Transverse colon (tissue), 4 donors: ENCODE results near the gene ERP44. TPM values are rescaled to one million over a fixed set of nuclear protein-coding genes. Genes with fewer than 3 reads are reported as not detected.
"Not testable (repeated sequence)": the region's sequence is repeated elsewhere in the genome, so short reads cannot be mapped to it uniquely, and the experiment has no call there.

ENCODE experiments used
- DNase-seq: peaks from one replicate; pipeline ENCODE4 v3.0.0-alpha.2; 2019
- H3K27ac ChIP-seq, 4 donors: fragments of 200-600 bp; sonication (generic); 2 replicates each; pipeline ENCODE4 v1.5.1; 2016 to 2018; ENCODE audit warnings: inconsistent platforms in 4 of 4
- H3K27me3 ChIP-seq: fragments of 200-600 bp; sonication (generic); 2 replicates; pipeline ENCODE4 v1.5.1; 2017; ENCODE audit warnings: inconsistent platforms
- H3K36me3 ChIP-seq, 4 donors: fragments of 200-600 bp; sonication (generic); 2 replicates each; pipeline ENCODE4 v1.5.1; 2017 to 2019; ENCODE audit warnings: inconsistent platforms in 4 of 4
- H3K4me1 ChIP-seq, 4 donors: fragments of 200-600 bp; sonication (generic); 2 replicates each; pipeline ENCODE4 v1.5.1; 2017 to 2020; ENCODE audit warnings: inconsistent platforms in 4 of 4
- H3K4me3 ChIP-seq, 4 donors: fragments of 200-600 bp; sonication (generic); 1 replicate in 1 of 4; 2 replicates in 3 of 4; pipeline versions ENCODE4 v1.5.1 to v1.6.1; 2017 to 2019; ENCODE audit warnings: inconsistent platforms in 4 of 4
- H3K9me3 ChIP-seq, 2 donors: fragments of 200-600 bp; sonication (generic); 2 replicates each; pipeline ENCODE4 v1.5.1; 2017 to 2019; ENCODE audit warnings: inconsistent platforms in 2 of 2
- EP300 ChIP-seq: sonication (generic); formaldehyde crosslinking; IDR thresholded peaks from one replicate; pipeline ENCODE4 v1.6.1; 2017; ENCODE audit warnings: antibody characterized with exemption, low read depth
- POLR2A ChIP-seq: fragments of 450-650 bp; IDR thresholded peaks from one replicate; pipeline ENCODE4 v1.6.1; 2016; ENCODE audit warnings: antibody characterized with exemption, mild to moderate bottlenecking, moderate library complexity
- POLR2AphosphoS5 ChIP-seq, 3 donors: sonication (generic); formaldehyde crosslinking; IDR thresholded peaks; one replicate each; pipeline ENCODE4 v1.6.1; 2016; ENCODE audit warnings: antibody characterized with exemption in 3 of 3
- WGBS, 2 donors: methylation state at CpG; one replicate each; pipeline ENCODE4 v1.1.5; 2018; ENCODE audit warnings: low coverage in 1 of 2; 5-methylcytosine and 5-hydroxymethylcytosine counted together
- in situ Hi-C, 4 donors: fragments of 200-750 bp; cut with MboI; loops; one replicate each; pipeline versions ENCODE4 v1.15.0 to v1.15.1; 2017; ENCODE audit warnings: low sequenced_read_pairs in 3 of 4, low pct_ligation_motif_present in 1 of 4, low pct_unique_long_range_greater_than_20kb in 1 of 4
- intact Hi-C: fragments of 100-400 bp; cut with DNase I; formaldehyde crosslinking; loops from one replicate; pipeline ENCODE4 v1.15.1; 2023; ENCODE audit warnings: low total_unique reads
- total RNA-seq, 4 donors: library from RNA; depleted of rRNA; stranded (reverse); fragments of >200 nt; gene quantifications; one replicate each; pipeline ENCODE4 v1.1.0, GENCODE V29; 2016
- TF ChIP-seq, protein P1 (sequence below), 5 experiments: fragments of 200-600 bp in 3 of 5; fragments of 450-650 bp in 2 of 5; sonication (generic) in 3 of 5; IDR thresholded peaks; 1 replicate in 2 of 5; 2 replicates in 3 of 5; pipeline ENCODE4 v1.5.1; 2016 to 2017; ENCODE audit warnings: antibody characterized with exemption in 5 of 5, inconsistent platforms in 3 of 5, mild to moderate bottlenecking in 2 of 5, moderate library complexity in 1 of 5

ERP44 gene
- total RNA-seq, 4 donors from 2014 or later, result 7.8 to 18.7 (median 16.4) TPM

DNA sequence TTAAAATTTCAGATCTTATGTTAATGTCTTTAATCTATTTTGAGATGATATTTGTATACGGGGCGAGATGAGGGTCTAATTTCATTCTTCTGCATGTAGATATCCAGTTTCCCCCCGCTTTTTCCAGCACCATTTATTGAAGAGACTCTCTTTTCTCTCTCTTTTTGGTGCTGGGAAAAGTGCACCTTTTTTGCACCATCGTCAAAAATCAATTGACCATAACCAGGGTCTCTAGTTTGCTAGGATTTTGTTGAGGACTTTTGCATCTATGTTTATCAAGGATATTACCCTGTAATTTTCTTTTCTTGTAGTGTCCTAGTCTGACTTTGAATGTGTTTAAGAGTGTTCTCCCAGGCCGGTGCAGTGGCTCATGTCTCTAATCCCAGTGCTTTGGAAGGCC lies 99.0 kb downstream of the ERP44 start:
- Histone ChIP-seq H3K4me1 (no peaks in the 10 kb centered on the region), H3K4me3 (no peak overlapping the region), H3K36me3 (peaks cover 0 to 22% (median 4%) of the 10 kb centered on the region in 4 donors), H3K27me3 (no peaks in the 10 kb centered on the region), H3K9me3 (no peaks in the 10 kb centered on the region), H3K27ac (no peak overlapping the region)
- TF ChIP-seq POLR2A, result no peak
- intact Hi-C loops (no loop called here), in situ Hi-C loops (loop anchor here in 2 of 4 donors (25.0 kb wide), 2 partner anchors 187 to 812 kb away; partner anchors contain the start of gene NR4A3 (in 2 of the 2))
- 92 to 97% methylated on average over 4 to 5 of the region's 5 CpGs for WGBS, 2 donors
- no peak for DNase-seq

DNA sequence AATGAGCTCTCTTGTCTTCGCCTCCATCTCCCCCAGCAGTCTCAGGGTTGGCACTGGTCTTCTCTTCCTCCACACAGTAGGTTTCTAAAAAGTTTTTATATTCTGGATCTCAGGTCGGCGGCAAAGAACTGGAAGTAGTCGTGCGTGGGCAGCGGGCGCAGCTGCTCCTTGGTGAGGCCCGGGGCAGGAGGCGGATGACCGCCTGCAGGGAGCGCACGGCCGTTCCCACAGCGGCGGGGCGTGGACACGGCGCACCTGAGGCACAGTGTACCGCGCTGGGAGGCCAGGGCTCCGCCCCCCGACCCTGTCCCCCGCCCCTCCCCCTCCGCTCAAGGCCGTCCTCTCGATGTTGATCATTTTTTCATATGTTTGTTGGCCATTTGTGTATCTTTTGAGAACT lies 99.9 kb downstream of the ERP44 start:
- no peak for DNase-seq
- no peak for TF ChIP-seq POLR2A
- no peak for TF ChIP-seq EP300
- TF ChIP-seq, protein P1, sequence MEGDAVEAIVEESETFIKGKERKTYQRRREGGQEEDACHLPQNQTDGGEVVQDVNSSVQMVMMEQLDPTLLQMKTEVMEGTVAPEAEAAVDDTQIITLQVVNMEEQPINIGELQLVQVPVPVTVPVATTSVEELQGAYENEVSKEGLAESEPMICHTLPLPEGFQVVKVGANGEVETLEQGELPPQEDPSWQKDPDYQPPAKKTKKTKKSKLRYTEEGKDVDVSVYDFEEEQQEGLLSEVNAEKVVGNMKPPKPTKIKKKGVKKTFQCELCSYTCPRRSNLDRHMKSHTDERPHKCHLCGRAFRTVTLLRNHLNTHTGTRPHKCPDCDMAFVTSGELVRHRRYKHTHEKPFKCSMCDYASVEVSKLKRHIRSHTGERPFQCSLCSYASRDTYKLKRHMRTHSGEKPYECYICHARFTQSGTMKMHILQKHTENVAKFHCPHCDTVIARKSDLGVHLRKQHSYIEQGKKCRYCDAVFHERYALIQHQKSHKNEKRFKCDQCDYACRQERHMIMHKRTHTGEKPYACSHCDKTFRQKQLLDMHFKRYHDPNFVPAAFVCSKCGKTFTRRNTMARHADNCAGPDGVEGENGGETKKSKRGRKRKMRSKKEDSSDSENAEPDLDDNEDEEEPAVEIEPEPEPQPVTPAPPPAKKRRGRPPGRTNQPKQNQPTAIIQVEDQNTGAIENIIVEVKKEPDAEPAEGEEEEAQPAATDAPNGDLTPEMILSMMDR (IDR thresholded peaks at IDR 0.05), result no peak
- TF ChIP-seq POLR2AphosphoS5 (IDR thresholded peaks at IDR 0.05), result no peak
- WGBS, 2 donors, result 98 to 100% methylated on average over 6 to 26 of the region's 26 CpGs
- Histone ChIP-seq H3K4me3 (no peak overlapping the region), H3K27me3 (no peaks in the 10 kb centered on the region), H3K4me1 (no peaks in the 10 kb centered on the region), H3K9me3 (no peaks in the 10 kb centered on the region), H3K36me3 (peaks cover 0 to 21% (median 4%) of the 10 kb centered on the region in 4 donors), H3K27ac (no peak overlapping the region)
- intact Hi-C loops, result no loop called here
- in situ Hi-C loops, result no loop called here

DNA sequence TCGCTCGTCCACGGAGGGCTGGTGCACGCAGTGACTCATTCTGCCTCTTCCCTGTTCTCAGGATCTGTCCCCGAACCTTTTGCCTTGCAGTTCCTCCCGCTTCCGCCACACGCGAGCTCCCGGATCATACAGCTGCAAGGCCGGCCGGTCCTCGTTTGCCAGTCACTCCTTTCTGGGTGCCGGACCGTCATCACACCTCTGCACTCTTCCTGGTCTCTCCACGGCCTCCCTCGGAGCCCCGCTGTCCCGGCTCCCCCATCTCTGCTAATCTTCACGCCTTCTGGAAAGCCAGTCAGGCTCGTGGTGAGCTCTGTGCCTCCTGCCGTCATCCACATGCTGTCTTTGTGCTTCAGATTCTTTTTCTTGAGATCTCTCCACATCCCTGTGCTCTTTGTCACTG lies 100.5 kb downstream of the ERP44 start:
- no peak overlapping the region for H3K4me3 ChIP-seq
- no peaks in the 10 kb centered on the region for H3K4me1 ChIP-seq
- intact Hi-C loops (no loop called here), in situ Hi-C loops (no loop called here)
- H3K9me3 ChIP-seq, result no peaks in the 10 kb centered on the region
- 96 to 97% methylated on average over 18 to 22 of the region's 22 CpGs for WGBS, 2 donors
- DNase-seq, result no peak
- H3K27ac ChIP-seq, result no peak overlapping the region
- H3K36me3 ChIP-seq, result peaks cover 0 to 15% (median 2%) of the 10 kb centered on the region in 4 donors
- TF ChIP-seq, protein P1 (IDR thresholded peaks at IDR 0.05), result no peak
- no peaks in the 10 kb centered on the region for H3K27me3 ChIP-seq

DNA sequence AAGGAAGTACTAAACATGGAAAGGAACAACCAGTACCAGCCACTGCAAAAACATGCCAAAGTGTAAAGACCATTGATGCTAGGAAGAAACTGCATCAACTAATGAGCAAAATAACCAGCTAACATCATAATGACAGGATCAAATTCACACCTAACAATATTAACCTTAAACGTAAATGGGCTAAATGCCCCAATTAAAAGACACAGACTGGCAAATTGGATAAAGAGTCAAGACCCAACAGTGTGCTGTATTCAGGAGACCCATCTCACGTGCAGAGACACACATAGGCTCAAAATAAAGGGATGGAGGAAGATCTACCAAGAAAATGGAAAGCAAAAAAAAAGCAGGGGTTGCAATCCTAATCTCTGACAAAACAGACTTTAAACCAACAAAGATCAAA lies 108.3 kb downstream of the ERP44 start:
- H3K4me1 ChIP-seq, intact Hi-C loops, DNase-seq, H3K9me3 ChIP-seq, H3K27ac ChIP-seq, in situ Hi-C loops, H3K4me3 ChIP-seq, H3K27me3 ChIP-seq: not testable (repeated sequence)
- H3K36me3 ChIP-seq, result peaks cover 0 to 23% (median 0%) of the 10 kb centered on the region in 4 donors
- 95 to 100% methylated on average over 1 to 2 of the region's 2 CpGs for WGBS, 2 donors

DNA sequence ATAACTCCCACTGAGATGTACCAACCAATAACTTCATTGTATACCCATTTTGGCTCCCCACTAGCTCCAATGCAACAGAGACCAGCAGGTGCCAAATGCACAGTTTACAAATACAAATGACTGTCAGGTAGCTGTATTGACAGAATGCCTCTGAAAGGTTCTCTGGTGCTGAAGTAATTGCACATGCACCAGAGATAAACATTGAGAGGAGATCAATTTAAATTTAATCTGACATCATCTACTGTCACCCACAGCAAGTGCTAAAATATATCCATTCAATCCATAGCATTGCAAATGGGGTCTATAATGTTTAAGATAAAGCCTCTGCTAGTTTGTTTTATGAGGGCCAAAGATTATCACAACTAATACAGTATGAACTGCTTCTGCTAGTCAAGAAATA lies 112.2 kb downstream of the ERP44 start:
- no peaks in the 10 kb centered on the region for H3K4me1 ChIP-seq
- no peak for TF ChIP-seq POLR2AphosphoS5 (IDR thresholded peaks at IDR 0.05)
- H3K36me3 ChIP-seq, result peaks cover 0 to 20% (median 0%) of the 10 kb centered on the region in 4 donors
- intact Hi-C loops (no loop called here), in situ Hi-C loops (no loop called here)
- no peaks in the 10 kb centered on the region for H3K9me3 ChIP-seq
- no peaks in the 10 kb centered on the region for H3K27me3 ChIP-seq
- H3K27ac ChIP-seq, result no peak overlapping the region
- no peak overlapping the region for H3K4me3 ChIP-seq
- DNase-seq, result no peak

DNA sequence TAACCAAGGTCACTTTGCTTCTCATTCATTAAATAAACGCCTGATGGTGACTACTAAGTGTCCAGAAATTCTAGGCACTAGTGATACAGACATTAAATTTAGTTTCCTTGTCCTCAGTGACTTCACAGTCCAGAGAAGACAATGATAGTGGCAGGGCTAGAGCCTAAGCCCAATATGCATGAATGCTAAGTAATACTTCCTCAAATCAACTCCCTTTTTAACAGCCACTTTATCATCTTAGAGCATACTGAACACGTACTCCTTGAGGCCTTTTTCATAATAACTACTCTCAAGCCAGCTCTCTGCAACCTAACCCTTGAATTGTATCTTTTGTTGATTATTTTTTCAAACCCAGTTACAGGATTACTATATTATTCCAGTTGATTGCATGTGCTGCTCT lies 118.2 kb downstream of the ERP44 start:
- in situ Hi-C loops (no loop called here), intact Hi-C loops (no loop called here)
- H3K36me3 ChIP-seq, result peaks cover 0 to 2% (median 0%) of the 10 kb centered on the region in 4 donors
- DNase-seq, result no peak
- no peaks in the 10 kb centered on the region for H3K9me3 ChIP-seq
- H3K27ac ChIP-seq, result no peak overlapping the region
- no peak overlapping the region for H3K4me3 ChIP-seq
- 88 to 94% methylated on average over 2 of the region's 2 CpGs for WGBS, 2 donors
- no peaks in the 10 kb centered on the region for H3K27me3 ChIP-seq
- TF ChIP-seq, protein P1 (IDR thresholded peaks at IDR 0.05), result no peak
- TF ChIP-seq EP300, result no peak
- TF ChIP-seq POLR2AphosphoS5 (IDR thresholded peaks at IDR 0.05), result no peak
- TF ChIP-seq POLR2A, result no peak
- no peaks in the 10 kb centered on the region for H3K4me1 ChIP-seq
